Measurements from ENCODE around the gene RPGRIP1. TPM values are rescaled to one million over a fixed set of nuclear protein-coding genes. Genes with fewer than 3 reads are reported as not detected.
A peak's percentile ranks its signal among the peaks of the same experiment; 100 is the strongest.

The RPGRIP1 gene
- total RNA-seq (ENCODE audit: low replicate concordance) = 0.19 and 0.63 TPM in 2 replicates
- long read RNA-seq, partial matches to known transcripts = 0 of 1 reads
- long read RNA-seq, other reads (novel, unspliced or antisense) = 1 of 1 reads

- Mint-ChIP-seq H3K9me3 (no peaks in the 10 kb centered on the region), H3K4me3 (no peak within 1 kb of the TSS), H3K27ac (no peak within 1 kb of the TSS), H3K4me1 (ENCODE audit: unreplicated experiment) (no peaks in the 10 kb centered on the region), H3K36me3 (no peaks in the 10 kb centered on the region), H3K27me3 (no peaks in the 10 kb centered on the region)
- TF ChIP-seq CTCF (conservative IDR thresholded peaks at IDR 0.05) = no peak
- DNase-seq (ENCODE audit: extremely low spot score, unreplicated experiment) = no peak
These were observed at the start of gene RPGRIP1 for GRCh38 chr14:21279783-21280182. Gene RPGRIP1 (plus strand): TSS chr14:21280083. CDS start chr14:21287977, 7,894 bp downstream.

- no peaks in the 10 kb centered on the region for H3K9me3 Mint-ChIP-seq
- TF ChIP-seq CTCF (conservative IDR thresholded peaks at IDR 0.05) = no peak
- H3K27me3 Mint-ChIP-seq = no peaks in the 10 kb centered on the region
- no peak overlapping the region for H3K27ac Mint-ChIP-seq
- H3K4me1 Mint-ChIP-seq (ENCODE audit: unreplicated experiment) = peaks cover 9% of the 10 kb centered on the region
- H3K4me3 Mint-ChIP-seq = no peak overlapping the region
- DNase-seq (ENCODE audit: extremely low spot score, unreplicated experiment) = no peak
- H3K36me3 Mint-ChIP-seq = peaks cover 41% of the 10 kb centered on the region
These were observed 48.7 kb upstream of the RPGRIP1 start for GRCh38 chr14:21231020-21231652.

- Mint-ChIP-seq H3K27ac (peak overlapping the region; percentile 50), H3K4me1 (ENCODE audit: unreplicated experiment) (peaks cover 5% of the 10 kb centered on the region), H3K36me3 (peaks cover 33% of the 10 kb centered on the region), H3K9me3 (no peaks in the 10 kb centered on the region), H3K4me3 (no peak overlapping the region), H3K27me3 (no peaks in the 10 kb centered on the region)
- DNase-seq (ENCODE audit: extremely low spot score, unreplicated experiment) = no peak
- TF ChIP-seq CTCF (conservative IDR thresholded peaks at IDR 0.05) = no peak
These were observed 46.3 kb upstream of the RPGRIP1 start for GRCh38 chr14:21233457-21234076.

DNA sequence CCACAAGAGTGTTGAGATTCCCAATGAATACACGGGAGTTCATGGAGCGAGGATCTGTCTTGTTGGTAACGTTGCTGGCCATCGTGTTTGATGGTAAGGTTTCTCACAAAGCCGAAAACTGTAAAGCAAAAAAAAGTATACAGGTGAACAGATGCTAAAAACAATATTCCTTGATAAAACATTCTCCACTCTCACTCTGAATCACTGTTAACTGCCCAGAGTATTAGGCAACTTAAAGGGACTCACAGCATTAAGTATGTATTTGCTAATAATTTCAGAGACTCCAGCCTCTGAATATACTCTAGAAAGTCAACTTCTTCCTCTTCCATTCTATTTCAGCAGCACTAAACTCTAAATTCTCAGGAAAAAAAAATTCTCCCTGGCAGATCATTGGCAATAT lies 45.8 kb upstream of the RPGRIP1 start:
- no peaks in the 10 kb centered on the region for H3K27me3 Mint-ChIP-seq
- no peak overlapping the region for H3K4me3 Mint-ChIP-seq
- H3K4me1 Mint-ChIP-seq (ENCODE audit: unreplicated experiment) = peaks cover 5% of the 10 kb centered on the region
- no peak for DNase-seq (ENCODE audit: extremely low spot score, unreplicated experiment)
- H3K36me3 Mint-ChIP-seq = peaks cover 36% of the 10 kb centered on the region
- H3K27ac Mint-ChIP-seq = no peak overlapping the region
- H3K9me3 Mint-ChIP-seq = no peaks in the 10 kb centered on the region
- TF ChIP-seq CTCF (conservative IDR thresholded peaks at IDR 0.05) = no peak

GRCh38 chr14:21236948-21237797 lies 42.7 kb upstream of the RPGRIP1 start:
- Mint-ChIP-seq H3K36me3 (peaks cover 20% of the 10 kb centered on the region), H3K27ac (no peak overlapping the region), H3K4me3 (no peak overlapping the region), H3K4me1 (ENCODE audit: unreplicated experiment) (peaks cover 5% of the 10 kb centered on the region), H3K27me3 (no peaks in the 10 kb centered on the region), H3K9me3 (no peaks in the 10 kb centered on the region)
- no peak for TF ChIP-seq CTCF (conservative IDR thresholded peaks at IDR 0.05)
- no peak for DNase-seq (ENCODE audit: extremely low spot score, unreplicated experiment)

Measured in type B pancreatic cell (in vitro differentiated cells).